Astrocyte (in vitro differentiated cells and primary cell): ENCODE results near the gene ATP13A1. TPM values are rescaled to one million over a fixed set of nuclear protein-coding genes. Genes with fewer than 3 reads are reported as not detected.

ENCODE experiments used
- DNase-seq: peaks from one replicate; pipeline ENCODE4 v3.0.0-alpha.2; 2010; ENCODE audit warnings: low read depth
- FAIRE-seq: peaks from 2 replicates; lab custom pipeline; 2011; peaks lifted over from hg19 to GRCh38; lab: Jason Lieb, UNC
- H2AFZ ChIP-seq: 2 replicates; pipeline ENCODE4 v1.6.0; 2012; ENCODE audit warnings: low read depth, low read length, inconsistent platforms
- H3K27ac ChIP-seq: 2 replicates; pipeline ENCODE4 v1.5.1; 2011; ENCODE audit warnings: low read depth, low read length, inconsistent platforms
- H3K27me3 ChIP-seq: 2 replicates; pipeline ENCODE4 v1.6.0; 2011; ENCODE audit warnings: low read length, inconsistent platforms; ENCODE audit not compliant: insufficient read depth
- H3K36me3 ChIP-seq: 2 replicates; pipeline ENCODE4 v1.5.1; 2011; ENCODE audit warnings: low read length, inconsistent platforms; ENCODE audit not compliant: insufficient read depth
- H3K4me1 ChIP-seq: 2 replicates; pipeline ENCODE4 v1.5.1; 2011; ENCODE audit warnings: low read length, inconsistent platforms; ENCODE audit not compliant: insufficient read depth
- H3K4me2 ChIP-seq: 2 replicates; pipeline ENCODE4 v1.6.0; 2012; ENCODE audit warnings: low read length, inconsistent platforms
- H3K4me3 ChIP-seq: 2 replicates; pipeline ENCODE4 v1.5.1; 2011; ENCODE audit warnings: low read depth, mild to moderate bottlenecking, low read length, inconsistent platforms; ENCODE audit not compliant: insufficient read depth
- H3K79me2 ChIP-seq: 2 replicates; pipeline ENCODE4 v1.6.0; 2012; ENCODE audit warnings: mild to moderate bottlenecking, low read length, inconsistent platforms; ENCODE audit not compliant: insufficient read depth
- H3K9ac ChIP-seq: 2 replicates; pipeline ENCODE4 v1.6.0; 2012; ENCODE audit warnings: mild to moderate bottlenecking, low read length, inconsistent platforms
- H3K9me3 ChIP-seq: 2 replicates; pipeline ENCODE4 v1.5.1; 2012; ENCODE audit warnings: low read depth, mild to moderate bottlenecking, low read length, inconsistent platforms; ENCODE audit not compliant: insufficient read depth
- H4K20me1 ChIP-seq: 2 replicates; pipeline ENCODE4 v1.6.0; 2012; ENCODE audit warnings: low read length, inconsistent platforms; ENCODE audit not compliant: insufficient read depth
- H3K27ac Mint-ChIP-seq: one replicate; pipeline ENCODE4 v1.8.0; 2021; ENCODE audit warnings: mild to moderate bottlenecking, mixed read lengths; ENCODE audit not compliant: unreplicated experiment
- H3K27me3 Mint-ChIP-seq: one replicate; pipeline ENCODE4 v1.8.0; 2021; ENCODE audit warnings: low read depth, mixed read lengths; ENCODE audit not compliant: unreplicated experiment
- H3K36me3 Mint-ChIP-seq: one replicate; pipeline ENCODE4 v1.8.0; 2021; ENCODE audit warnings: low read depth, mixed read lengths; ENCODE audit not compliant: unreplicated experiment
- H3K4me1 Mint-ChIP-seq: one replicate; pipeline ENCODE4 v1.8.0; 2021; ENCODE audit warnings: low read depth, mixed read lengths; ENCODE audit not compliant: unreplicated experiment
- H3K4me3 Mint-ChIP-seq: one replicate; pipeline ENCODE4 v1.8.0; 2021; ENCODE audit warnings: mild to moderate bottlenecking, moderate library complexity, mixed read lengths; ENCODE audit not compliant: unreplicated experiment
- H3K9me3 Mint-ChIP-seq: one replicate; pipeline ENCODE4 v1.8.0; 2021; ENCODE audit warnings: mild to moderate bottlenecking, mixed read lengths; ENCODE audit not compliant: unreplicated experiment
- CTCF ChIP-seq: IDR thresholded peaks from 2 replicates; pipeline ENCODE4 v1.5.1; 2011; ENCODE audit warnings: low read depth, mild to moderate bottlenecking, inconsistent platforms, low read length, moderate library complexity; ENCODE audit not compliant: insufficient read depth
- EZH2 ChIP-seq: IDR thresholded peaks from 2 replicates; pipeline ENCODE4 v1.6.1; 2012; ENCODE audit warnings: mild to moderate bottlenecking, low read length, inconsistent platforms; ENCODE audit not compliant: insufficient read depth
- total RNA-seq: library from RNA; stranded (reverse); gene quantifications from 2 replicates; pipeline ENCODE4 v1.2.1, GENCODE V29; 2021

Gene ATP13A1
- total RNA-seq, 1 donor from 2014 or later: 65.2 TPM

GRCh38 chr19:19624032-19624570, 39.4 kb downstream of the ATP13A1 start:
- H3K4me1 Mint-ChIP-seq: no peaks in the 10 kb centered on the region

GRCh38 chr19:19623383-19623782, 40.1 kb downstream of the ATP13A1 start:
- Histone ChIP-seq H3K9me3 (no peaks in the 10 kb centered on the region), H4K20me1 (no peaks in the 10 kb centered on the region), H3K9ac (no peak overlapping the region), H3K36me3 (no peaks in the 10 kb centered on the region), H3K79me2 (no peaks in the 10 kb centered on the region), H3K4me2 (no peak overlapping the region), H3K4me3 (no peak overlapping the region), H3K27ac (no peak overlapping the region), H3K27me3 (no peaks in the 10 kb centered on the region), H3K4me1 (peaks cover 8% of the 10 kb centered on the region), H2AFZ (no peak overlapping the region)
- Mint-ChIP-seq H3K27me3 (no peaks in the 10 kb centered on the region), H3K36me3 (peaks cover 13% of the 10 kb centered on the region), H3K9me3 (no peaks in the 10 kb centered on the region), H3K4me3 (no peak overlapping the region), H3K27ac (no peak overlapping the region), H3K4me1 (peaks cover 2% of the 10 kb centered on the region)
- no peak for DNase-seq
- FAIRE-seq: no peak
- TF ChIP-seq CTCF (no peak), EZH2 (no peak)

More at GRCh38 chr19:19624032-19624570, 39.4 kb downstream of the ATP13A1 start:
- Mint-ChIP-seq H3K27ac (peak overlapping the region; percentile 50), H3K9me3 (no peaks in the 10 kb centered on the region), H3K27me3 (no peaks in the 10 kb centered on the region), H3K36me3 (peaks cover 13% of the 10 kb centered on the region), H3K4me3 (no peak overlapping the region)
- DNase-seq: no peak
- Histone ChIP-seq H2AFZ (no peak overlapping the region), H3K9me3 (no peaks in the 10 kb centered on the region), H3K4me1 (peaks cover 12% of the 10 kb centered on the region), H3K9ac (no peak overlapping the region), H3K27ac (no peak overlapping the region), H4K20me1 (no peaks in the 10 kb centered on the region), H3K79me2 (no peaks in the 10 kb centered on the region), H3K27me3 (no peaks in the 10 kb centered on the region), H3K36me3 (no peaks in the 10 kb centered on the region), H3K4me3 (no peak overlapping the region), H3K4me2 (no peak overlapping the region)
- FAIRE-seq: no peak
- no peak for TF ChIP-seq CTCF

- Mint-ChIP-seq H3K27me3 (peaks cover 5% of the 10 kb centered on the region), H3K27ac (no peak overlapping the region), H3K4me1 (peaks cover 2% of the 10 kb centered on the region), H3K36me3 (peaks cover 16% of the 10 kb centered on the region), H3K4me3 (no peak overlapping the region), H3K9me3 (no peaks in the 10 kb centered on the region)
- H3K9ac ChIP-seq: no peak overlapping the region
- no peak overlapping the region for H3K4me3 ChIP-seq
- H3K4me1 ChIP-seq: peaks cover 5% of the 10 kb centered on the region
- H3K36me3 ChIP-seq: no peaks in the 10 kb centered on the region
- H3K79me2 ChIP-seq: no peaks in the 10 kb centered on the region
- no peak overlapping the region for H3K4me2 ChIP-seq
- no peaks in the 10 kb centered on the region for H4K20me1 ChIP-seq
- DNase-seq (no peak), FAIRE-seq (no peak)
- H3K27me3 ChIP-seq: peaks cover 4% of the 10 kb centered on the region
- no peak overlapping the region for H3K27ac ChIP-seq
- no peaks in the 10 kb centered on the region for H3K9me3 ChIP-seq
- TF ChIP-seq EZH2 (no peak), CTCF (no peak)
- no peak overlapping the region for H2AFZ ChIP-seq
Observed at GRCh38 chr19:19619849-19620210, 43.6 kb downstream of the ATP13A1 start.
